GM18526 (cell line): ENCODE measurements around the gene RFC5.

ENCODE experiments used
- POLR2A ChIP-seq: IDR thresholded peaks from 3 replicates; pipeline ENCODE4 v1.6.1; 2011; ENCODE audit not compliant: insufficient read length; ENCODE audit errors: extremely low read depth

The RFC5 gene

DNA sequence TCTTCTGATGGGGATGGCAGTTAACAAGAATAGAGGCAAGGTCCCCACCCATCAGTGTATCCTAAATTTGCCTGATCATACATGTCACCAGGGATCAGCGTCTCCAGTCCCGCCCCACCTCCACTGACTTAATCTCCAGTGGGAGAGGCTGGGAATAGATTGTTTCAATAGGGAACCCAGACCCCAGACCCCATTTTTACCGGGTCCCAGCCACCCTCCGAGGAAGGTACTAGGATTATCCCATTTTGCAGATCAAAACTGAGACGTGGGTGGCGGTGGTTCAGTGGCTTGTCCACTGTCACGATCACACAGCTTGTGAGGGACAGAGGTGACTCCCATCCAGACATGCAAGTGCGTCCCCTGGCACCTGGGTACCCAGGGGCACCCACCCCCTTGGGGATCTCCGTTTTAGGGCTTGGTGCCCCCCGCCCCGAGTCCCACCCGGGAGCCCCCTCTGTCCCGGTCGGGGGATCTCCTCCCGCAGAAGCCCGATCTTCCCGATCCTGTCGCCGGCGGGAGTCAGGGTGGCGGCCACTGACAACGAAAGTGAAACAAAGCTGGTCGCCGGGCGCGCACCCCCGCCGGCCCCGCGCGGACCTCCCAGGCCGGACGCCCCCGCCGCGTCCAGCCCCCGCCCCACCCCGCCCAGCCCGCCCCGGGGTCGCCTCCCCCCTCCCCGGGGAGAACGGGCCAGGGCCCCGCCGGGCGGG, 44.0 kb downstream of the RFC5 start:
- TF ChIP-seq POLR2A, result no peak

DNA sequence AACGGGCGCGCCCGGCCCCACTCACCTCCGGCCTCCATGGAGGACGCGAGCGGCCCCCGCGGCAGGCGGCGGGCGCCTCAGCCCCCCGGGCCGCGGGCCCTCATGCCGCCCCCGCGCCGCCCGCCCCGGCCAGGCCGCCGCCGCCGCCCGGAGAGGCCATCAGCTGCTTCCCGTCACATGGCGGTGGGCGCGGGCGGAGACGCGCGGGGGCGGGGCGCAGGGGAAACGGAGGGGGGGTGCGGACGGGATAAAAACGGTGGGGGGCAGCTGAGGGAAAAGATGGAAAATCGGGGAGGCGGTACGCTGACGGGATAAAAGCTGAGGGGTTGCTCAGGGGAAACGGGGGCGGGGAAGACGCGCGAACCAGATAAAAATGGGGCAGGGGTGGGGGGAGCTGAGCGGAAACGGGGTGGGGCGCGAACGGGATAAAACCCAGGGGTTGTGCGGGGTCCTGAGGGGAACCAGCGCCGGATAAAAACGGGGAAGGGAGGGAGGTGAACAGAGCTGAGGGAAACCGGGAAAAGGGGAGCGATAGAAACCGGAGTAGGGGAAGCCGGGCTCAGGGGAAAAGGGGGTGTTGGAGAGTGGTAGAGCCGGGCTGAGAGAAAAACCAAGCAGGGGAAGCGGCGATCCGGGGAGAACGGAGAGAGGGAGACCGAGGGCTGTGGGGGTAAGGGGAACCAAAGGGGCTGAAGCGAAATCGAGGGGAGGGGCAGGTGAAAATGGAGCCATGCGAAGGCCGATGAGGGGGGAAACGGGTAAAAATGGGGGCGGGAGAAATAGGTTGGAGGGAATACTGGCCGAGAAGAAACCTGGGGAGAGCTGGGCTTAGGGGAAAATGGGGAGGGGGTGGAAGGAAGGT, 44.7 kb downstream of the RFC5 start, which contains the start of gene WSB2:
Gene WSB2, minus strand, starts transcription at position 169 of the 862 bp plus-strand sequence. Its CDS starts 131 bp downstream, at position 38.
- TF ChIP-seq POLR2A, result peak; percentile 44

- no peak for TF ChIP-seq POLR2A
These were observed 45.7 kb downstream of the RFC5 start for GRCh38 chr12:118061873-118062843.

DNA sequence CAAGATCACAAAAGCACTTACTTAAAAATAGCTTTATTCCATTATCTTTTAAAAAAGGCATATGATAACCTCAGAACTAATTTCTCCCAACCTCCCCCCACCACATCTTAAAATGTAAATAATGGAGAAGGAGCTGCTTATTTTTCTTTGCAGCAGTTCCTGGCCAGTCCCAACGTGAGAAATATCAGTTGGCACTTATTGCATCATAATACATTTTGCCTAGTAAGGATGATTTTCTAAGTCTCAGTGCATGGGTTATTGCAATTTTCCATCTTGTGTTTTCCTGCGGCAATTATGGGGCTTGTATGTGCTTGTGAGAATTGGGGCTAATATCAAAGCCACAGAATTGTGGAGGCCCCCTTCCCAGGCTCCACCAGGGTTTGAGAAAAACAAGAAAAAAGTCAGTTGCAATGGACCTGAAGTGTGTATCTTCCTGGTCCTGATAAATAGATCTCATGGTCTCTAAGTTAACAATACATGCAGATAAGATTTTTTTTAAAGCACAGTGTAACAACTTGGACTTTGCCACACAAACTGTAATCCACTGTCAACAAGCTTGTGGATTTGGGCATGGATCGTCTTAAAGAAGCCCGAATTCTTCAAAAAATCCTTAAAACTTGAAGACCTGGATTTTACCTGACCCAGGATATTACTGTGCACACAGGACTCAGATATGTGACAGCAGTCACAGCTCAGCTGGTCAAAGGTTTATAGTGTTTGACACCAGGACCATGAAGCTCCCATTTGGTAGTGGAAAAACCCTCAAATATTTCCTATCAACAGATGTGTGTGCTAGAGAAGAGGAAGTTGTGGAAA, 47.3 kb downstream of the RFC5 start:
- no peak for TF ChIP-seq POLR2A

- no peak for TF ChIP-seq POLR2A
These were observed 48.1 kb downstream of the RFC5 start for GRCh38 chr12:118064608-118065007.

GRCh38 chr12:118065380-118065779, 48.9 kb downstream of the RFC5 start:
- TF ChIP-seq POLR2A, result no peak

DNA sequence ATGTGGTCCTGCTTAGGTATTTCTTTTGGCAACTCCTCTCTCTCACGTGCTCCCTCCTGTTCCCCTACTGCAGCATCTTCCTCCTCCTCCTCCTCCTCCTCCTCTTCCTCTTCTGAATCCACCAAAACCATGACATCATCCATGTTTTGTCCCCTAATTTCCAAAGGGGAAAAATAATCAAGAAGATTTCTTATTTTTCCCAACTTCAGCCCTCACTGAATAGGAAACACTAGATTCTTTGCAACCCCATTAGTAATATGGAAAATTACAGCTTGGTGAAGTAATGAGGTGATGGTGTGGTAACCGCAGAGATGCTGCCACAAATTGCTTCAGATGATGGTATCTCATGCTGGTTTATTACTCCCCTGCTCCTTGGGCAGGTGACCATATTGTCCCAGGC, 51.9 kb downstream of the RFC5 start:
- TF ChIP-seq POLR2A, result no peak

- TF ChIP-seq POLR2A, result no peak
These were observed 54.1 kb downstream of the RFC5 start for GRCh38 chr12:118070650-118071049.

DNA sequence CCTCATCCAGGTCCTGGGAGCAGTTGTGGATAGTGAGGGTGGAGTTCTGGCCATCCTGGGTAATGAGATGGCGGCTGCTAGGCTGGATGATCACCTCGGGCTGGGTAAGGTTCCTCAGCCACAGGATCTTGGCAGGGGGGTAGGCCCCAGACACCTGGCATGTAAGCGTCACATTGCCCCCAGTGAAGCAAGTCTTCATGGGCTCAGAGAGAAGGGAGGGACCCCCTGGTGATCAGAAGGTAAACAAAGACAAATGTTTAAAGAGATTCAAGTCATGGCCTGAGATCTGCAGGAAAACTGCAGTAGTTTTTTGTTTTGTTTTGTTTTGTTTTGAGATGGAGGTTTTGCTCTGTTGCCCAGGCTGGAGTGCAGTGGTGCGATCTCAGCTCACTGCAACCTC, 57.3 kb downstream of the RFC5 start:
- no peak for TF ChIP-seq POLR2A
